Neural crest cell (in vitro differentiated cells): ENCODE results near the gene CNRIP1. TPM values are rescaled to one million over a fixed set of nuclear protein-coding genes. Genes with fewer than 3 reads are reported as not detected.

ENCODE experiments used
- DNase-seq: peaks from one replicate; pipeline ENCODE4 v3.0.0; 2021; ENCODE audit warnings: low read depth, mixed read lengths, low spot score
- H3K27ac Mint-ChIP-seq: one replicate; pipeline ENCODE4 v1.8.0; 2021; ENCODE audit warnings: mild to moderate bottlenecking, mixed read lengths; ENCODE audit not compliant: unreplicated experiment
- H3K27me3 Mint-ChIP-seq: 2 replicates; pipeline ENCODE4 v1.8.0; 2021; ENCODE audit warnings: low read depth, mild to moderate bottlenecking, mixed read lengths
- H3K36me3 Mint-ChIP-seq: 2 replicates; pipeline ENCODE4 v1.8.0; 2021; ENCODE audit warnings: low read depth, mild to moderate bottlenecking, mixed read lengths
- H3K4me1 Mint-ChIP-seq: 2 replicates; pipeline ENCODE4 v1.8.0; 2021; ENCODE audit warnings: mixed read lengths
- H3K4me3 Mint-ChIP-seq: one replicate; pipeline ENCODE4 v1.8.0; 2021; ENCODE audit warnings: mild to moderate bottlenecking, mixed read lengths
- H3K9me3 Mint-ChIP-seq: 2 replicates; pipeline ENCODE4 v1.8.0; 2021; ENCODE audit warnings: mixed read lengths
- CTCF ChIP-seq: fragments of 200-600 bp; sonication (generic); conservative IDR thresholded peaks from 2 replicates; pipeline ENCODE4 v1.5.0; 2021; ENCODE audit warnings: antibody characterized with exemption, mild to moderate bottlenecking
- total RNA-seq: library from RNA; stranded (reverse); gene quantifications from 2 replicates; pipeline ENCODE4 v1.2.1, GENCODE V29; 2021

Gene CNRIP1
- total RNA-seq, 1 donor from 2014 or later: 36.6 TPM

GRCh38 chr2:68295516-68295915, 24.2 kb downstream of the CNRIP1 start:
- Mint-ChIP-seq H3K36me3 (peaks cover 3% of the 10 kb centered on the region), H3K4me1 (no peaks in the 10 kb centered on the region), H3K27ac (no peak overlapping the region), H3K4me3 (no peak overlapping the region), H3K9me3 (no peaks in the 10 kb centered on the region), H3K27me3 (no peaks in the 10 kb centered on the region)
- no peak for TF ChIP-seq CTCF
- no peak for DNase-seq

DNA sequence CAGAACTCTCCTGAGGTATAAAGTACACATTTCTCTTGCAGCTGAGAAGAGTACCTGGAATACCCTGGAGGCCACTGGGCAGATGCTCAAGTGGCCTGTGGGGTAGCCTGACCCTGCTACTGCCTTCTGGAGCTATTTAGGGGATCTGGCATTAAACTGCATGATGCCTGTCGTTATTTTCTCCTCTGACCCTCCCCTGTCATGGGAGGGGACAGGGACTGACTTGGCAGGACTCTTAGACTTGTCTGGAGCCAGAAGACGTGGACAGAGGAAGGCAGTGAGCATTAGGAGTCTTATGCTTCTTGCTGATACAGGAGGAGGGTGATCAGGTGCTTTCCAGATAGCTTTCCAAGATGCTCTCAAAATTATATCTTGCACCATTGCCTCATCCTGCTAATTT, 24.8 kb downstream of the CNRIP1 start:
- Mint-ChIP-seq H3K27me3 (no peaks in the 10 kb centered on the region), H3K9me3 (no peaks in the 10 kb centered on the region), H3K4me1 (no peaks in the 10 kb centered on the region), H3K27ac (no peak overlapping the region), H3K36me3 (peaks cover 3% of the 10 kb centered on the region), H3K4me3 (no peak overlapping the region)
- DNase-seq: no peak
- no peak for TF ChIP-seq CTCF

DNA sequence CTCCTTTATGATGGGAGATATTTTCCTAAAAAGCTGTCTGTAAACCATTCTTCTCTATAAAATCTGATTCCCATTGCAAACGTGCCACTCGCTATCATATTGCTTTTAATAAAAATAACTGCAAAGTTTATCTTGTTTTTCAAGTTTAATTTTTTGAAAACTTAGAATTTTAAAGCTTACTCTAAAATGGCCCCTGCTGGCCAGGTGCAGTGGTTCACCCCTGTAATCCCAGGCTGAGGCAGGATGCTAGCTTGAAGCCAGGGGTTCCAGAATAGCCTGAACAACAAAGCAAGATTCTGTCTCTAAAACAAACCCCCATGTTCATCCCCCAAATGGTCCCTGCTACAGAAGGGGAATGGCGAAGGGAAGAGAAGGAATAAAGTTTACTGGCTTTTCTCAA, 25.6 kb downstream of the CNRIP1 start:
- peak; percentile 33 for TF ChIP-seq CTCF
- no peaks in the 10 kb centered on the region for H3K36me3 Mint-ChIP-seq
- no peak overlapping the region for H3K27ac Mint-ChIP-seq
- H3K27me3 Mint-ChIP-seq: no peaks in the 10 kb centered on the region
- no peak overlapping the region for H3K4me3 Mint-ChIP-seq
- no peaks in the 10 kb centered on the region for H3K9me3 Mint-ChIP-seq
- no peaks in the 10 kb centered on the region for H3K4me1 Mint-ChIP-seq
- DNase-seq: no peak

DNA sequence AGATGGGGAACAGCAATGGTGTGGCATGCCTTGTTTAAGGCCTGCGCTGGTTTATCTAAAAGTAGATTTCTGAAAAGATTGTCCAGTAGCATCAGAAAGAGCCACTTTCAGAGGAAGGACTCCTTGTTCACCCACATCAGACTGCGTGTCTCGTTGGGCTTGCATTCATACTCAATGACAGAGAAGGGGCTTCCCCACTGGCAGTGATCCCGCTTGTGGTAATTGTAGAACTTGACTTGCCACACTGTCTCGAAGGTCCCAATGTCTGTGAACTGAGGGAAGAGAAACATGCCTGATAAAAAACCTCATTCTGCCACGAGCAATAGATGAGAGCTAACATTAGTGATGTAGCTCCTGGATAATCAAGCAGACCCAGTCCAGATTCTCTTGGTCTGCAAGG, 26.0 kb downstream of the CNRIP1 start:
- Mint-ChIP-seq H3K36me3 (no peaks in the 10 kb centered on the region), H3K27ac (no peak overlapping the region), H3K4me1 (no peaks in the 10 kb centered on the region), H3K4me3 (no peak overlapping the region), H3K9me3 (no peaks in the 10 kb centered on the region), H3K27me3 (no peaks in the 10 kb centered on the region)
- no peak for DNase-seq
- TF ChIP-seq CTCF: no peak

DNA sequence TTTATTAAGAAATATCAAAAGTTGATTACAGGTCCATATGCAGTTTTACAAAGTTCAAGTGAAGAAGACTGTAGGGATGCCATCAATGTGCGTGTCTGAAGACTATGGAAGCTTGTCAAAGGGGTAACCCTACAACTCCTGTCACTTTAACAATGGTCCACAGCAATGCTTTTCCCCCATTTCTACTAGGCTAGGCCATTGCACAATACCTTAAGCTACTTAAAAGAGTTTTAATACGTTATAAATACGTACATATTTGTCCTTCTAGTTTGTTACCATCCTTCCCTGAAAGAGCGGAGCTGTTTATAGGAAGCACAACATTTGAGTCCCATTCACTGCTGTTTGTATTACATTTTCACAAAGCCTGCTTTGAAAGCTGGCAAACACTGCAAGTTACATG, 26.7 kb downstream of the CNRIP1 start:
- no peak for DNase-seq
- Mint-ChIP-seq H3K9me3 (no peaks in the 10 kb centered on the region), H3K27me3 (no peaks in the 10 kb centered on the region), H3K36me3 (no peaks in the 10 kb centered on the region), H3K27ac (no peak overlapping the region), H3K4me1 (no peaks in the 10 kb centered on the region), H3K4me3 (no peak overlapping the region)
- TF ChIP-seq CTCF: no peak
